Measurements from ENCODE around the gene CD96. TPM values are rescaled to one million over a fixed set of nuclear protein-coding genes. Genes with fewer than 3 reads are reported as not detected.

CD96 gene
- total RNA-seq, 2 experiments from 2014 or later = not detected

DNA sequence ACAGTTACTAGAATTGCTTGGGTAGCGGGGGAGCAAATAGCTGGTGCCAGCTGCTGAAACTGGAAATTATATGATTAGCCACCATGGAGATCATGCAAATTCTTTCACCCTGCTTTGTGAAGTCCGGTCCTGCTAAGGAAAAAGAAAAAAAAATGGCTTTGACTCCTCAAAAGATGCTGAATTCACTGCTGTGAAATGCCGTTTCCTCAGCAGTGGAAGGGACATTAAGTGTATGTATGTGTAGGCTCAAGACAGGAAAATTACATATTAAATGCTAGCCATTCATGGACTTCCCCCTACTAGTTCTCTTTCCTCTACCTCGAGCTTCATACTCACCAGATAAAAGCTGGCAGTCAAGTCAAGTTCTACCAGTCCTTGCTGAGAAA lies 135.0 kb downstream of the CD96 start:
- Histone ChIP-seq H2AFZ (ENCODE audit: low read length) (peak overlapping the region; percentile 63; the same call in 1 of the 2 replicates), H3K36me3 (ENCODE audit: insufficient read depth, low read length) (no peaks in the 10 kb centered on the region), H3K79me2 (ENCODE audit: insufficient read depth, low read depth, low read length) (no peaks in the 10 kb centered on the region), H3K27ac (ENCODE audit: low read depth, low read length, poor library complexity, severe bottlenecking) (no peak overlapping the region), H3K4me2 (ENCODE audit: low read length) (peak overlapping the region; percentile 71), H3K4me1 (ENCODE audit: insufficient read depth, low read length, poor library complexity, severe bottlenecking) (peaks cover 37% of the 10 kb centered on the region), H3K9me3 (ENCODE audit: low read length) (no peaks in the 10 kb centered on the region), H3K4me3 (ENCODE audit: low read depth, low read length, poor library complexity, severe bottlenecking) (peak overlapping the region; percentile 75), H4K20me1 (ENCODE audit: insufficient read depth, low read length) (no peaks in the 10 kb centered on the region), H3K9me2 (ENCODE audit: insufficient read depth, low read length) (no peaks in the 10 kb centered on the region)
- BruUV-seq (replicated peaks) = no TSS peak
- POLR2A ChIA-PET = interaction anchor here (0.7 to 2.1 kb wide), 3 partner anchors 12 to 306 kb away, joined by 3 to 9 read pairs (median 4); no protein-coding TSS in a partner anchor
- TF ChIP-seq, protein P1, sequence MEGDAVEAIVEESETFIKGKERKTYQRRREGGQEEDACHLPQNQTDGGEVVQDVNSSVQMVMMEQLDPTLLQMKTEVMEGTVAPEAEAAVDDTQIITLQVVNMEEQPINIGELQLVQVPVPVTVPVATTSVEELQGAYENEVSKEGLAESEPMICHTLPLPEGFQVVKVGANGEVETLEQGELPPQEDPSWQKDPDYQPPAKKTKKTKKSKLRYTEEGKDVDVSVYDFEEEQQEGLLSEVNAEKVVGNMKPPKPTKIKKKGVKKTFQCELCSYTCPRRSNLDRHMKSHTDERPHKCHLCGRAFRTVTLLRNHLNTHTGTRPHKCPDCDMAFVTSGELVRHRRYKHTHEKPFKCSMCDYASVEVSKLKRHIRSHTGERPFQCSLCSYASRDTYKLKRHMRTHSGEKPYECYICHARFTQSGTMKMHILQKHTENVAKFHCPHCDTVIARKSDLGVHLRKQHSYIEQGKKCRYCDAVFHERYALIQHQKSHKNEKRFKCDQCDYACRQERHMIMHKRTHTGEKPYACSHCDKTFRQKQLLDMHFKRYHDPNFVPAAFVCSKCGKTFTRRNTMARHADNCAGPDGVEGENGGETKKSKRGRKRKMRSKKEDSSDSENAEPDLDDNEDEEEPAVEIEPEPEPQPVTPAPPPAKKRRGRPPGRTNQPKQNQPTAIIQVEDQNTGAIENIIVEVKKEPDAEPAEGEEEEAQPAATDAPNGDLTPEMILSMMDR (conservative IDR thresholded peaks at IDR 0.05; ENCODE audit: low read length) = no peak
- TF ChIP-seq EZH2phosphoT487 (IDR thresholded peaks at IDR 0.05; ENCODE audit: borderline replicate concordance, low read depth, low read length) = no peak
- intact Hi-C loops (cut with micrococcal nuclease; ENCODE audit: unreplicated experiment) = no loop called here
- CTCF ChIA-PET (ENCODE audit: unreplicated experiment) = no interaction called here
- DNase-seq (ENCODE audit: low spot score) = no peak

DNA sequence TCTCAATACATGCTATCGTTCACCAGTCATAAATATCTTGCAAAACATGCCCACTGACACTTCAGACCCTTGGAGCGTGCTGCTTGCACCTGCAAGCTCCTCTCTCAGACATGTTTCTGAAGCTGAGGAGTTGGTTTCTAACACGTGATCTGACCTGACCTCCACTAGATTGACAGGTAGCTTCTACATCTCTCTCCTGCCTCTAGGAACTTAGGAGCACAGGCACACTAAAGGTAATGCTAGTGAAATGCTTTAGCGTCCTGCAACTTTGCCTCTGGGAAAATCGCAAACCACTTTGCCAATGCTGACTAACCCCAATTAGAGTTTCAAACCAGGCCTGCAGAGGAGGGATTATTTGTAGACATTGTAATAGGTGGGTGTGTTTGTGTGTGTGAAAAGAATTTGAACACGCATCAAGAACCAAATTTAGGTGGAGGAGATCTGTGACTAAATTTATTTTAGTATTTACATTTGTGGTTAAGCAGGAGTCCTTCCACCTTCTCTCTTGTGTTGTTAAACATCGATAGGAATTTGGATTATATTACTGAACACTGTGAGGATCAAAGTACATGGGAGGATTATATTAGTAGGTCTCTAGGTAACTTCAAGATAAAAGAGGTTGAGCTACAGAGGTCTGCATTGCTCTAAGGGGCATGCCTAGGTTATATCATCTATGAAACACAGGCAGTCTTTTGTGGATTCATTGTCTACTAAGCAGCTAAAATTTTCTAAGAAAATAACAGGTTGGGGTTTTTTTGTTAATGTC lies 139.8 kb downstream of the CD96 start:
- BruUV-seq (replicated peaks) = no TSS peak
- POLR2A ChIA-PET = interaction anchor here (0.6 to 1.3 kb wide), 5 partner anchors 9 to 16 kb away, joined by 3 to 5 read pairs (median 4); no protein-coding TSS in a partner anchor
- H3K9me2 ChIP-seq (ENCODE audit: insufficient read depth, low read length) = no peaks in the 10 kb centered on the region
- no peaks in the 10 kb centered on the region for H3K36me3 ChIP-seq (ENCODE audit: insufficient read depth, low read length)
- H2AFZ ChIP-seq (ENCODE audit: low read length) = no peak overlapping the region
- no peaks in the 10 kb centered on the region for H4K20me1 ChIP-seq (ENCODE audit: insufficient read depth, low read length)
- no peaks in the 10 kb centered on the region for H3K9me3 ChIP-seq (ENCODE audit: low read length)
- H3K4me3 ChIP-seq (ENCODE audit: low read depth, low read length, poor library complexity, severe bottlenecking) = no peak overlapping the region
- no peaks in the 10 kb centered on the region for H3K79me2 ChIP-seq (ENCODE audit: insufficient read depth, low read depth, low read length)
- peaks cover 11% of the 10 kb centered on the region for H3K4me1 ChIP-seq (ENCODE audit: insufficient read depth, low read length, poor library complexity, severe bottlenecking)
- intact Hi-C loops (cut with micrococcal nuclease; ENCODE audit: unreplicated experiment) = no loop called here
- H3K27ac ChIP-seq (ENCODE audit: low read depth, low read length, poor library complexity, severe bottlenecking) = no peak overlapping the region
- no peak for TF ChIP-seq EZH2phosphoT487 (IDR thresholded peaks at IDR 0.05; ENCODE audit: borderline replicate concordance, low read depth, low read length)
- TF ChIP-seq, protein P1 (conservative IDR thresholded peaks at IDR 0.05; ENCODE audit: low read length) = no peak
- CTCF ChIA-PET (ENCODE audit: unreplicated experiment) = interaction anchor here (1.0 kb wide), 1 partner anchor 34 kb away, joined by 4 read pairs; no protein-coding TSS in a partner anchor
- no peak overlapping the region for H3K4me2 ChIP-seq (ENCODE audit: low read length)
- no peak for DNase-seq (ENCODE audit: low spot score)

DNA sequence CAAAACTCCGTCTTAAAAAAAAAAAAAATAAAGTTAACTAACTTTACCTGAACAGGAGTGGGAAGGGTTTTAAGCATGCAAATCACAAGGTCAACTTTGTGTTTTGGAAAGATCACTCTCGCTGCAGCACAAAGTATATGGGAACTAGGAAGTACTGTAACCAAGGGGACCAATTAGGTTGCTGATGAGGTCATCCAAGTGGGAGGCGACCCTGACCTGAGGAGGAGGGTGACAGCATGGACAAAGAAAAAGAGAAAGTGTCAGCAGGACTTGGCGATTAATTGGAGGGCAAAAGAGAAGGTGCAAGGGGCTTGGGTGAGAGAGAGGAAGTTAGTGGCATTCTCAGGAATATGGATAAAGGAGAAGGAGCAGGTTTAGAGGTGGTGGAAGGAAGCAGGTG lies 142.6 kb downstream of the CD96 start:
- Histone ChIP-seq H4K20me1 (ENCODE audit: insufficient read depth, low read length) (no peaks in the 10 kb centered on the region; the same call in 1 of the 2 replicates), H3K9me2 (ENCODE audit: insufficient read depth, low read length) (no peaks in the 10 kb centered on the region), H3K4me1 (ENCODE audit: insufficient read depth, low read length, poor library complexity, severe bottlenecking) (peaks cover 5% of the 10 kb centered on the region), H2AFZ (ENCODE audit: low read length) (no peak overlapping the region), H3K36me3 (ENCODE audit: insufficient read depth, low read length) (no peaks in the 10 kb centered on the region), H3K9me3 (ENCODE audit: low read length) (no peaks in the 10 kb centered on the region), H3K79me2 (ENCODE audit: insufficient read depth, low read depth, low read length) (no peaks in the 10 kb centered on the region), H3K4me2 (ENCODE audit: low read length) (no peak overlapping the region), H3K27ac (ENCODE audit: low read depth, low read length, poor library complexity, severe bottlenecking) (no peak overlapping the region), H3K4me3 (ENCODE audit: low read depth, low read length, poor library complexity, severe bottlenecking) (no peak overlapping the region)
- no TSS peak for BruUV-seq (replicated peaks)
- TF ChIP-seq, protein P1 (conservative IDR thresholded peaks at IDR 0.05; ENCODE audit: low read length) = no peak
- TF ChIP-seq EZH2phosphoT487 (IDR thresholded peaks at IDR 0.05; ENCODE audit: borderline replicate concordance, low read depth, low read length) = no peak
- no peak for DNase-seq (ENCODE audit: low spot score)
- ChIA-PET CTCF (ENCODE audit: unreplicated experiment) (no interaction called here), POLR2A (interaction anchor here (1.1 kb wide), 1 partner anchor 16 kb away, joined by 3 read pairs; no protein-coding TSS in a partner anchor)
- intact Hi-C loops (cut with micrococcal nuclease; ENCODE audit: unreplicated experiment) = no loop called here

All from OCI-LY7 (cell line).